Stimulated activated CD8-positive, alpha-beta memory T cell treated with anti-CD3 and anti-CD28 coated beads, Interleukin-15, amount 100 ng/mL, for 1 hour (primary cell): Measurements from ENCODE around the gene NKAIN2.
"Not testable (repeated sequence)": the region's sequence is repeated elsewhere in the genome, so short reads cannot be mapped to it uniquely, and the experiment has no call there.

ENCODE experiments used
- DNase-seq: peaks from one replicate; pipeline ENCODE4 v3.0.0-alpha.2; 2020; ENCODE audit warnings: low read depth

Gene NKAIN2

DNA sequence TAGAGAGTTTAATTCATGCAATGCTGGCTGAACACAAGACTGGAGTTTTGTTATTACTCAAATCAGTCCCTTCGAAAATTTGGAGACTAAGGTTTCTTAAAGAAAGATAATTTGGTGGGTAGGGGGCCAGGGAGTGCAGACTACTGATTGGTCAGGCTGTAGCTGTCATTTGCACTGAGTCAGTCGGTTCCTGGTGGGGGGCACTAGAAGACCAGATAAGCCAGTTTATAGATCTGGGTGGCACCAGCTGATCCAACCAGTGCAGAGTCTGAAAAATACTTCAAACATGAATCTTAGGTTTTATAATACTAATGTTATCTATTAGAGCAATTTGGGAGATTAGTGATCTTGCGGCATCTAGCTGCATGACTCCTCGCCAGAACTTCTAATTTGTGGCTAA, 530.7 kb downstream of the NKAIN2 start:
- no peak for DNase-seq

DNA sequence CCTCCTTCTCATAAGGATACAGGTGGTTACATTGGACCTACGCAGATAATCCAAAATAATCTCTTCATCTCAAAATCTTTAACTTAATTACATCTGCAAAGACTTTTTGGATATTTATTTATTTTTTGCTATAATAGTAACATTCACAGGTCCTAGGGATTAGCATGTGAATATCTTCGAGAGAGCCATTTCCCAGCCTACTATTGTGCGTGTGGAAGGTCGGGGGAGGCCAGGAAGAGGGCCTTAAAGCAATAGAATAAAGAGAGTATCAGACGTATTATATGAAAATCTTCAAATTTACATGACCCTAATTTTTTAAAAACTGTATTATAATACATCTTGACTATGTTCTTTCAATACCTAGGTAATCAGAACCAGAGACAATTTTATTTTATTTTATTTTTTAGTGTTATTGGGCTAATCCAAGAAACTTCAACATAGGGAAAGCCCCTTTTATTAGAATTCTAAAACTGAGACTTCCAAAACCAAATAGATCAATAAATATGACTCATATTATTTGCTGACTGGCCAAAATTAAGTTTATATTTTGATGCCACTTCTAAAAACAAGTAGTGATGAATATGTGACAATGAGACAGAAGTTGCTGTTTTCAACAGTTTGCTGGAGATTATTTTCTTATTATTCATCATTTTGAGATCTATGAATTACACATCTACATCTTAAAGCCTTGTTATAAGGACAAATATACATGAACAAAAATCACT, 536.1 kb downstream of the NKAIN2 start:
- DNase-seq, result no peak

DNA sequence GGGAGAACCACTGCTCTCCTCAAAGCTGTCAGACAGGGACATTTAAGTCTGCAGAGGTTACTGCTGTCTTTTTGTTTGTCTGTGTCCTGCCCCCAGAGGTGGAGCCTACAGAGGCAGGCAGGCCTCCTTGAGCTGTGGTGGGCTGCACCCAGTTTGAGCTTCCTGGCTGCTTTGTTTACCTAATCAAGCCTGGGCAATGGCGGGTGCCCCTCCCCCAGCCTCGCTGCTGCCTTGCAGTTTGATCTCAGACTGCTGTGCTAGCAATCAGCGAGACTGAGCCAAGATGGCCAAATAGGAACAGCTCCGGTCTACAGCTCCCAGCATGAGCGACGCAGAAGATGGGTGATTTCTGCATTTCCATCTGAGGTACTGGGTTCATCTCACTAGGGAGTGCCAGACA, 544.7 kb downstream of the NKAIN2 start:
- not testable (repeated sequence) for DNase-seq

DNA sequence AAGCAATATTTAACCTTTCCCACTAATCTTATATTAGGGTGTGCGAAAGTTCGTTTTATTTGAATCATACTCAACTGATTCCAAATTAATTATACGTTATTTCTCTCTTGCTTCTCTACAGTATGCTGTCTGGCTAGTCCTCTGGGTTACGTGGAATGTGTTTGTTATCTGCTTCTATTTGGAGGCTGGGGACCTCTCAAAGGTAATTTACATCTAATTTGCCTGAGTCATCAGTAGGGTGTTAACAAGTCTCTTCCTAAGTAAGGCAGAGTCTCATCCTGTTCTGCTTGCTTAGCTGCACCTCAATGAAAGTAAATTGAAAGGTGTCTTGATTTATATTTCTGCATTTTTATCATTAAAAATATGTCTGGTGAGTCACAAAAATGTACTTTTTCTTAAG, 551.5 kb downstream of the NKAIN2 start:
- no peak for DNase-seq

DNA sequence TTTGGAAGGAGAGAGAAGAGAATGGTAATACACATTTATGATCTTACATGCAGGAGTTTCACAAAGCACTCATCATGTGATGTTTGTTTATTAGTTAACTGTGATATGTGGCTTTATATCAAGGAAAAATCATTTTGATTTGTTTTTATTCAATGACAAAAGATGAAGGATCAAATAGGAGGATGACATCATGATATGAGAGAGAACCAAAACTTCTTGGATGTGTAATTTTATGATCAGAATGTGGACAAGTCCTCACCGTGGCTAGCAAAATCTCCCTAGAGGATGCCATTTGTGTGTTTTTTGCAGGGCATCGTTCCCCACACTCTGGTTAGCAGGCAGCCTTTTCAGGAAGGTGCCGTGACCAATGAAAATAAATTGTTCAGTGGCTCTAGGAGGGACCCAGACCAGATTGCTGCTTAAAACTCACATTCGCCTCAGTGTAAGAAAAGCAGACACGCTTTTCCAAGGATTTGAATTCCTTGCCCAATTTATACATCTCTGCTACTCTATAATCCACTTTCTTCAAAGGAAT, 552.7 kb downstream of the NKAIN2 start:
- no peak for DNase-seq

DNA sequence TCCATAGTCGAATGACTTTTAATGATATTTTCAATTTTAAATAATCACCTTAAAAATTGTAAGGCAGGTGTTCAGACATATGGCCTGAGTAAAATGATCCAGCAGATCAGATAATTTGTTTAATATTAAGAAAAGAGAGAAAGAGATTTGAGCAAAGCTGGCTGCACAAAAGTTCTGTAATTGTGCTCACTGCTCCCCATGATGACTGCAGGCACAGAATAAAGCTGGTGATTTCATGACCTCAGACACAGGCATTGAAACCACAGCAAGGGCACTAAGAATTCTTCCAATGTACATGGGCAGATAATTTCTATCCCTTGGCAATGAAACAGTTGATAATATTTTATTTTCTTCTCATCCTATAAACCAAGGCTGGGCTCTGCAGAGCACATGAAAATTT, 553.1 kb downstream of the NKAIN2 start:
- no peak for DNase-seq

DNA sequence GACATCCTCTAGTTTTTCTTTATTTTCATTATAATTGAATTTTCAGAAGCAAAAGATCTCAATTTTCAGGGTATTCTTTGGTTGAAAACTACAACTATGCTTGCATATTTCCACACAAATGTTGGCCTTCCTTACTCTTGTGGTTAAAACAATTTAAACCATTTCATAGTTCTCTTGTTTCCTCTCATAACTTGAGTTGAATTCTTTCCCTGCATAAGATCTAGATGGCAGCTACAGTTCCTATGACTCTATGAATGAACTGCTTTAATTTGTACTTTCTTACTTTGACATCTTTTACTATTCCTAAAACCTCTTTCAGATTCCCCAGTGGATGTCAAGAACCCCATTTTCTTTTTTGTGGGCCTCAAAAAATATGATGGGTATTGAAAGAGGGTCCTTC, 564.5 kb downstream of the NKAIN2 start:
- DNase-seq, result no peak

DNA sequence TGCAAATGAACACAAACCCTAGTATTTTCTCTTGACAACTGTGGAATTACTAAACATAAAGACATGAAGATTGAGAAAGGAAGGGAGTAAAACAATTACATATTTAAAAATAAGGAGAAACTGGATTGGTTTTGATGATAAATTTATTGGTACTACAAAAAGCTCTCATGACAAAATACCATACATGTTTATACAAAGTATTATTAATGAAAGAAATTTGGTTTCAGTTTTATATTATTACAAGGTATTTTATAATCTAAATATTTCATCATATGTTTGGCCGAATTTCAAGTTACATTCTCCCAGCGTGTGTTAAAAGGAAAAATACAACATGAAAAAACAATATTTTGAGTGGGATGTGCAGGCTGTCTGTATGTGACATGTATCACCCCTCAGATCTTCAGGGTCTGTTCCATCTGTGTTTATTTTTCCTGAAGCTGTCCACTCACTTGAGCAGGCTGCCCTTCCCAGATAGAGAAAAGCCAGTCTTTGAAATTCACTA, 568.4 kb downstream of the NKAIN2 start:
- no peak for DNase-seq

DNA sequence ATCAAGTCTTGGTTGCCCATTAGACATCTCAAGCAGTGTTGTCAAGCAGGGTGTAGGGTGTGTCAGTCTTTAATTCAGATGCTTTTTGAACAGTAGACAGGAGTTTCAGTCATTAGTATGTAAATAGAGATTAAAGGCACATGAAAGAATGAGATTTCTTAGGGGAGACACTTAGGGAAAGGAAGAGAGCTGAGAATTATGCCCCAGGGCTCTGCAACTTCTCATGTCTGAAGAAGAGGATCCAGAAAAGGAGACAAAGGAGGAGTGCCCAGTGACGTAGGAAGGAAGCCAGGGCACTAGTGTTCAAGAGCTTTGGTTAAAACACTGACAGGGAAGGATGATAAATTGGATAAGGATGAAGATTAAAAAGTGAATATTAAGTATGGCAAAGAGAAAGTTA, 569.7 kb downstream of the NKAIN2 start:
- no peak for DNase-seq

DNA sequence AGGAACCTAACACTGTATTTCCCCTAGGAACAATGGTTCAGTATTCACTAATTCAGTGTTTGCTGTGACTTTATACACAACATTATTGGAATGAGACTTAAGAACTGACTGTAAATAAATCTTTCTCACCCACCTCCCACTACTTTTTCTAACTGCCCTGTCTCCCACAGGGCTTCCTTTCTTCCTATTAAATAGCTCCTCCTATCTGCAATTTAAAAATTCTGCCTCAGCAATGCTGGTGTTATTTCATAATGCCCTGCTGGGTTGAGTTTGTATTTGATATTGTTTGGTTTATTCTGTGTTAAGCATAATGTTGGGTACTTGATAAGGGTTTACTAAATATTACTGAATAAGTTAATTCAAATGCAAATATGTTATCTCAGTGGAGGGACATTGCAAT, 585.5 kb downstream of the NKAIN2 start:
- no peak for DNase-seq

DNA sequence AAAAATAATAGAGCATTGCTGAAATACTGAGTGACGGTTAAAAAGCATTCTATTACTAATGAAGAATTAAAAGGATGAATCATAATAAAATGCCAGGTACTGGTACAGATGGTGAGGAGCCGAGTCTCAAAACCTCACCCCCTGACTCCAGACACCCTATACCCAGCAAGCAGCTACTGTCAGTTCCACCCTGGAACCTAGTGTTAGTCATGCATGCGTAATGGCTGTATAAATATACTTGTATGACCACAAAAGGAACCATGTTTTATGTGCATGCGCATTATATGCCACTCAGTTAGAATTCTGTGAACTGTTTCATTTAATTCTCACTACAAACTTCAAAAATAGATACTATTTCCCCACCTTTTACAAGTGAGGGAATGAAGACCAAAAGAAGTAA, 589.9 kb downstream of the NKAIN2 start:
- no peak for DNase-seq

DNA sequence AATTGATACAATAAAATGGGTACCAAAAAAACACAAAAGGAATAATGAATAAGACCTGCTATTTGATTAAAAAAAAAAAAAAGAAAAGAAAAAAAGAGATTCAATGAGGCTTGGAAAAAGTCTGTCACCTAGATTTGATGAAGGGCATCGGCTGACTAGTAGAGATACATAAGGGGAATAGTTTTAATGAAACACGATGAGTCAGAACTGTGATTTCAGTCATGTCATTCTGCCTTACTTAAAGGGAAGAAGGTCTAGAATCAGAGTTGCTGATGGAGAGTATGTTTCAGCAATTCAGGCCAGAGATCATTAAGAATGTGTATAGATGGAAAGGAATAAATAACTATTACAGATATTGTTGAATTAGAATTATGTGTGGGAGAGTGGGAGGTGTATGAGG, 592.7 kb downstream of the NKAIN2 start:
- no peak for DNase-seq

DNA sequence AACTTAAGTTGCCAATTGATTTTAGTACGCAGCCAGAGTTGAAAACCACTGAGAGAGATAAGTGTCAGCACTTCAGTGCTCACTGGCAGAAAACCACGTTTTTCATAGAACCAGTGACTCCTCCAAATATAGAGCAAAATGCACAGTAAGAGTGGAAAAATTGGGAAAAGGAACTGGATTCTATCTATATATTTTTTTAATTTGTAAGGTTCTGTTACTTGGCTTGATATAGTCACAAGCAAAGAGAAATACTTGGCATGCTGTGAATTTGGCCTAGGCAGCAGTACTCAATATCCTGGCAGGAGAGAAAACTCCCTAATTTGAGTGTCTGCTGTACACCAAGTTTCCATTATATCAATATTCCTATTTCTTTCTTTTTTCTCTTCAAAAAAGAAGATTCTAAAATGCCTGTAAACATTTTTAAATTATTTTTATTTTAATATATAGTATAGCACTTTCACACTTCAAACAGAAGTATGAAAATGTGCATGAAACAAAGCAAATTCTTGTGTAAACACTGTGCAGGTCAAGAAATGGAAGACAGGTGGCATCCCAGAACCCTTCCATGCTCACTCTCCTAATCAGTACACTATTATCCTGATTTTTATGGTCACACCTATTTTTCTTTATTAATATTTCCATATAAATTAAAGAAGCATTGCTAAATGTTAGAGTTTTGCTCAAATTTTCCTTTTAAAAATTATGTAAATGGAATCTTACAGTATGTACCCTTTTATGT, 596.8 kb downstream of the NKAIN2 start:
- DNase-seq, result no peak

DNA sequence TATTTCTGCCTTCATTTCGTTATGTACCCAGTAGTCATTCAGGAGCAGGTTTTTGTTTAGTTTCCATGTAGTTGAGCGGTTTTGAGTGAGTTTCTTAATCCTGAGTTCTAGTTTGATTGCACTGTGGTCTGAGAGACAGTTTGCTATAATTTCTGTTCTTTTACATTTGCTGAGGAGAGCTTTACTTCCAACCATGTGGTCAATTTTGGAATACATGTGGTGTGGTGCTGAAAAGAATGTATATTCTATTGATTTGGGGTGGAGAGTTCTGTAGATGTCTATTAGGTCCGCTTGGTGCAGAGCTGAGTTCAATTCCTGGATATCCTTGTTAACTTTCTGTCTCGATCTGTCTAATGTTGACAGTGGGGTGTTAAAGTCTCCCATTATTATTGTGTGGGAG, 606.8 kb downstream of the NKAIN2 start:
- not testable (repeated sequence) for DNase-seq

DNA sequence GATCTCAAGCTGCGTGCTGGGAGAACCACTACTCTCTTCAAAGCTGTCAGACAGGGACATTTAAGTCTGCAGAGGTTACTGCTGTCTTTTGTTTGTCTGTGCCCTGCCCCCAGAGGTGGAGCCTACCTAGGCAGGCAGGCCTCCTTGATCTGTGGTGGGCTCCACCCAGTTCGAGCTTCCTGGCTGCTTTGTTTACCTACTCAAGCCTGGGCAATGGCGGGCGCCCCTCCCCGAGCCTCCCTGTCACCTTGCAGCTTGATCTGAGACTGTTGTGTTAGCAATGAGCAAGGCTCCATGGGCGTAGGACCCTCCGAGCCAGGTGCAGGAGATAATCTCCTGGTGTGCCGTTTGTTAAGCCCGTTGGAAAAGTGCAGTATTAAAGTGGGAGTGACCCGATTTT, 609.0 kb downstream of the NKAIN2 start:
- DNase-seq, result not testable (repeated sequence)

DNA sequence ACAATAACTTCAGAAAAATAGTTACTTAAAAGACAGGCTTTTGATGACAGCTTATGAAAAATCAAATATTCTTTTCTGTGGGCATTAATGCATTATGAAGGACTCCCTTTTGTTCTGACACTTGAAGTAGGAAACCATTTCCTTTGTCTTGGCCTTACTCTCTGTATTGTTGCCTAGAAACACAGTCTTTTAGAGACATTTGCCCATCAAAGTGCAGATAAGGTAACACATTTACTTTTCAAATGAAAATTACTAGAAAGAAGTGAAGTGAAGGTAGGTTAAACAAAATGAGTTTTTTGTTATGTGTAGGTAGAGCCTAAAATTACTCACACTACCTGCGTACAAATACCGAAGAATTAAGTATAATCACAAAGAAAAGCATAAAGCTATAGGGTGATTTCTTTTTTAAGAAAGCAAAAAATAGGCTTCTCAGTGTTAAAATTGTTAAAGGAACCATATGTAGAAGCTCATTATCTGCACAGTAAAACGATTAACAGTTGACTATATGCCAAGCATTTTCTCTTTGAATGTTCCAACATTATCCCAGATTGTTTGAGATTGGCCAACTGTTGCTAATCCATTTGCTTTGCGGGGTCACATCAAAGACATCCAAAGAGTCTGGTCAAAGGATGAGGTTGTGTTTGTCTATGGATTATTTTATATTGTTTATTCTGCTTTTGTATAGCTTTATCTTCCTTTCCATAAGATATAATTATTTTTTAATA, 616.6 kb downstream of the NKAIN2 start:
- DNase-seq, result no peak

DNA sequence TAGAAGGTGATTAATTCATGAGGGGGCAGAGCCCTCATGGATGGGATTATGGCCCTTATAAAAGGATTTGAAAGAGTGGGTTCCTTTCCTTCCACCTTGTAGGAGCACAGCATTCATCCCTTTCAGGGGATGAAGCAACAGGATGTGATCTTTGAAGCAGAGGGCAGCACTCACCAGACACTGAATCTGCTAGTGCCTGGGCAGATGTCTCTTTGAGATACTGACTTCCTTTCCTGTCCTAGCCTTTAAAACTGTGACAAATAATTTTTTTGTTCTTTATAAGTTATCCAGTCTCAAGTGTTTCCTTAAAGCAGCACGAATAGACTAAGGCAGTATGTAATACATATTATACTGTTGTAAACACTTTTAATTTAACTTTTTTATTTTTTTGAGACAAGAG, 620.0 kb downstream of the NKAIN2 start:
- no peak for DNase-seq

DNA sequence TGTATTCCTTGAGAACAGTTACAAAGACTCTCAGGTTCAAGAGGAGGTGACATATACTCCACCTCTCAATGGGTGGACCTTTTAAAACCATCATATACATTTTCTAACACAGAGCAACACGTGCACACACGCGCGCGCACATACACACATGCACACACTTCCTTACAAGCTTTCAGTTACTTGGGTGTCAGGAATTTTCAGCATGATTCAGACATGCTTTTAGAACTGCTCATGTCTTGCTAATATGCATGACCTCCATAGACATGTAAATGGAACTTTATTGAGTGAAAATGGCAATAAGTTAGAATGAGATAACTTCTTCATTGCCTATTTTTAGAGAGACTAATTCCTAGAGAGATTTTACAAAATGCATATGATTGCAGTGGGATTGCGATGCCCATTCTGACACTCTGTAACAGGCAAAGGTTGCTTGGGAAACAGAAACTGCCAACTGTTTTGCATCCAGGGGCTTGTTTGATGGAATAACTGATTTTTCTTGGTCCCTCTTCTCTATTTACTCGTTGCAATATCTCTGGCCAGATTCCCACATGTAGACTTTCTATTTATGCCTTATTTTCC, 627.2 kb downstream of the NKAIN2 start:
- DNase-seq, result no peak

DNA sequence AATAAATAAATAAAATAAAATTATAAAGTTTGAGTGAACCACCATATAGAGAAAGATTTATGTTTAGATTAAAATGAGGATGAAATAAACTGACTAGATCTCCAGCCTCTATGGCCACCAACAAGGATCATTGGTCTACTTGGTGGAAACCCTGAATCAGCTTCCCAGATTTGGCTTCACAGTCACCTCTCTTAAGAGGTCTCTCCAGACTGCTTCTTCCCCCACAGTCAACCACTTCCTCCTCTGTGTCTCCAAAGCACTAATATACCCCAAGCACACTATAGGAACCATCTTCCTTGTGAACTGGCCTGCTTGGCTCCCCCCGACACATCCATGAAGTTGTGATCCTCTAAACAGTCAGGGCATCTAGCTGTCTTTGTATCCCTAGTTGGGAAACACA, 629.0 kb downstream of the NKAIN2 start:
- no peak for DNase-seq

DNA sequence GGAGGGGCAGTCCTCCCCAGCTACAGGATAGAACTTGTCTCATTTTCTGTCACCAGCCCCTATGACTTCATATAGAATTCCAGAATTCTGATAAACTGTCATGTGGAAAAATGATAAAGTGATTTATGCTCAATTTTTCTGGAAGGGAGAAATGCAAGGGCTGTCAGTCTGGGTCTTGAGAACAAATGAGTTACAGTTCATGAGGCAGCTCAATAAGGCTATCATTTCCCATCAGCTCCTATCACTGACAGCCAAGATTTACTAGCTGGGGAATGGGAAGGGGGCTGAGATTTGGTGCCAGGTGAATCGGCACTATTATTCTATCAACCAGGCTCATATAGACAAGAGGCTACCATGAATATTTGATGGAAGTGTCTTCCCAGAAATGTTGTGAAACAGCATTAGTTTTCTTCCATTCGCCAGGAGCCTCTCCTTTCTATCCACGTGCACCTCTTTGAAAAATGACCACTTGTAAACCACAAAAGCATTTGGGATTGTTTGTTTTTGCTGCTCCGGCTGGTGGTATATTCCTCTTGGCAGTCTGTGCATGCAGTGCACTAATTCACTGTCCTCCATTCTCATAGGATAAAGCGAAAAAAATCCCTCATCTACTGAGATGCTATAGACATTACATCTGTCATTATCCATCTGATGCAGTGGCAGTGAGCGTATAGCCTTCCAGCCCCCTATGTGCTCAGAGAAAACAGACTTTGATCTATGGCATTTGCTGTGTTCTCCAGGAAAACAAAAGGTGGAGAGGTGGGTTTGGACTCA, 629.9 kb downstream of the NKAIN2 start:
- DNase-seq, result no peak

DNA sequence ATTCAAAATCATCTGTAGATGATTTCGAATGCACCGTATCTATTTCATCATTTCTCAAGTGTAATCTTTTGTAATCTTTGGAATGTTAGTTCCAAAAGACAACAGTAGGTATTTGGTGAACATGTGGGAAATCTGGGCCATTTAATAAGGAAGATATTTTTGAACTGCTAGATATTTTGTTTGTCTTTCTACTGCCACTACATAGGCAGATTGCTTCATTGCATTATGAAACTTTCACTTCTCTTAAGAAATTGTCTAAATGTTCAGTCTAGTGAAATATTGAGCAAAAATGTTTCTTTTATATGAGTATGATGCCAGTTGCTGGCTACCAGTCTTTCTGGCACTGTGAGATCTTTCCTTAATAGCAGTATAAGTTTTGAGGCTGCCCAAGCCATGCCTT, 630.8 kb downstream of the NKAIN2 start:
- no peak for DNase-seq

DNA sequence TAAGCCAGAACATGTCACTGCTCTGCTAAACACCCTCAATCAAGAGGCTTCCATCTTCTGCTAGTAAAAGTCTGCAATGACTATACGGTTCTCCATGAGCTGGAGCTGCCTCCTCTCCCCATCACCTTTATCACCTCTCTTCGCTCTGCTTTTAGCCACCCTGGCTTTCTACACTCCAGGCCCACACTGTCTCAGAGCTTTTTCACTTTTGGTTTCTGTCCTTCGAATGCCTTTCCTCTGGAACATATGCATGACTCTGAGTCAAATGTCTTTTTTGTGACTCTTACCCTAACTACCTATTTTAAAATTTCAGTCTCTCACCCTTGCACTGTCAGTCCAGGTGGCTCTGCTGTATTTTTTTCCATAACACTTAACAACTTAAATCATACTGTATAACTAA, 633.1 kb downstream of the NKAIN2 start:
- no peak for DNase-seq
